Progenitor cell of endocrine pancreas (in vitro differentiated cells): ENCODE data around the gene RYR3. TPM values are rescaled to one million over a fixed set of nuclear protein-coding genes. Genes with fewer than 3 reads are reported as not detected.

Experiments used
- DNase-seq: peaks from one replicate; pipeline ENCODE4 v3.0.0; 2021; ENCODE audit warnings: low spot score; ENCODE audit not compliant: unreplicated experiment
- H3K27ac Mint-ChIP-seq: 2 replicates; pipeline ENCODE4 v1.8.0; 2021; ENCODE audit warnings: mild to moderate bottlenecking, moderate library complexity, mixed read lengths
- H3K27me3 Mint-ChIP-seq: 2 replicates; pipeline ENCODE4 v1.8.0; 2021; ENCODE audit warnings: mixed read lengths
- H3K36me3 Mint-ChIP-seq: 2 replicates; pipeline ENCODE4 v1.8.0; 2022; ENCODE audit warnings: mixed read lengths; ENCODE audit not compliant: insufficient read depth
- H3K4me1 Mint-ChIP-seq: 2 replicates; pipeline ENCODE4 v1.8.0; 2021; ENCODE audit warnings: low read depth, mixed read lengths
- H3K4me3 Mint-ChIP-seq: 2 replicates; pipeline ENCODE4 v1.8.0; 2021; ENCODE audit warnings: low read depth, mild to moderate bottlenecking, moderate library complexity, mixed read lengths
- H3K9me3 Mint-ChIP-seq: 2 replicates; pipeline ENCODE4 v1.8.0; 2021; ENCODE audit warnings: low read depth, mixed read lengths
- CTCF ChIP-seq: fragments of 200-600 bp; sonication (generic); IDR thresholded peaks from one replicate; pipeline ENCODE4 v1.5.0; 2021; ENCODE audit warnings: antibody characterized with exemption, mild to moderate bottlenecking; ENCODE audit not compliant: unreplicated experiment
- total RNA-seq: library from RNA; stranded (reverse); gene quantifications from 2 replicates; pipeline ENCODE4 v1.2.1, GENCODE V29; 2021

The RYR3 gene
- total RNA-seq, 1 donor from 2014 or later = 0.07 TPM

DNA sequence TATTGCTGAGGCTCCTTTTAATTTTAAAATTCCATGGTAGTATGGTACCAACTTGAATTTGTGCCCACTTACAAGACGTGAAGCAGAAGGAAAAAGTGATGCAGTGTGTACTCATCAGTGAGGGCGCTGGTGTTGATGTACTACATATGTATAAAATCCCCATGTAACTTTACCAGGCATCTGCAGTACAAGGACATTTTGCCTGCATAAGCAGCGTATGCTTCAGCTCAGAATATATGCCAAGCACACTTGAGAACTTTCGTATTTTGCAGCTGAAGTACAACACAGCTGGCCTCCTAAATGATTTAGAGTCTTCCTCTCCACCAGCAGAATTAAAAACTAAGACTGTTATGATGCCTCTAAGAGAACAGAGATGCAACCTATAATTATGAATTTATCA is 108.9 kb downstream of the RYR3 start:
- H3K4me1 Mint-ChIP-seq = no peaks in the 10 kb centered on the region

GRCh38 chr15:33424025-33424424 is 113.3 kb downstream of the RYR3 start:
- no peaks in the 10 kb centered on the region for H3K9me3 Mint-ChIP-seq
- no peaks in the 10 kb centered on the region for H3K27me3 Mint-ChIP-seq
- no peak for DNase-seq
- TF ChIP-seq CTCF = no peak
- no peaks in the 10 kb centered on the region for H3K36me3 Mint-ChIP-seq
- no peak overlapping the region for H3K4me3 Mint-ChIP-seq
- no peak overlapping the region for H3K27ac Mint-ChIP-seq
- H3K4me1 Mint-ChIP-seq = no peaks in the 10 kb centered on the region

More for the DNA sequence above, 108.9 kb downstream of the RYR3 start:
- no peak for DNase-seq
- peaks cover 5% of the 10 kb centered on the region for H3K27me3 Mint-ChIP-seq
- no peak overlapping the region for H3K27ac Mint-ChIP-seq
- no peak for TF ChIP-seq CTCF
- H3K36me3 Mint-ChIP-seq = no peaks in the 10 kb centered on the region
- H3K9me3 Mint-ChIP-seq = peaks cover 12% of the 10 kb centered on the region
- H3K4me3 Mint-ChIP-seq = no peak overlapping the region

GRCh38 chr15:33425142-33425541 is 114.4 kb downstream of the RYR3 start:
- H3K27me3 Mint-ChIP-seq = peaks cover 8% of the 10 kb centered on the region
- H3K4me1 Mint-ChIP-seq = peaks cover 2% of the 10 kb centered on the region
- H3K9me3 Mint-ChIP-seq = no peaks in the 10 kb centered on the region
- H3K27ac Mint-ChIP-seq = no peak overlapping the region
- DNase-seq = no peak
- TF ChIP-seq CTCF = no peak
- no peak overlapping the region for H3K4me3 Mint-ChIP-seq
- H3K36me3 Mint-ChIP-seq = no peaks in the 10 kb centered on the region

DNA sequence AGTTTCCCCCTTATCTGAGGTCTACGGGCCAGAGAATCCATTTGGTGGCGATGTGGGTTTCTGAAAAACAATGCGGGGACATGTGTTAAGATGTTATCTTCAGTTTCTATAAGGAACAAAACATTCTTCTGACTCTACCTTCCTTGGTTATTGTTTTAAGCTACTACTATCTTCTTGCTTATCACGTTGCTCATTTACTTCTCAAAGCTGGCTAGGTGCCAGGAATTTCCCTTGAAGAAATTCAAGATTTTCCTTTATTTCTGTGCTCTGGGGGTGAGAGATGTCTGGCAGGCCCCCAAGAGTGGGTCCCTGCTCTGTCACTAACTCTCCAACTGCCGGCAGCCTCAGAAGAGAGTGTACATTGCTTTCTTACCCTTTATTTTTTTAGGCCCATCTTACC is 119.8 kb downstream of the RYR3 start:
- Mint-ChIP-seq H3K4me1 (peaks cover 6% of the 10 kb centered on the region), H3K27me3 (peaks cover 17% of the 10 kb centered on the region), H3K4me3 (no peak overlapping the region), H3K27ac (no peak overlapping the region), H3K36me3 (no peaks in the 10 kb centered on the region), H3K9me3 (no peaks in the 10 kb centered on the region)
- DNase-seq = no peak
- no peak for TF ChIP-seq CTCF

DNA sequence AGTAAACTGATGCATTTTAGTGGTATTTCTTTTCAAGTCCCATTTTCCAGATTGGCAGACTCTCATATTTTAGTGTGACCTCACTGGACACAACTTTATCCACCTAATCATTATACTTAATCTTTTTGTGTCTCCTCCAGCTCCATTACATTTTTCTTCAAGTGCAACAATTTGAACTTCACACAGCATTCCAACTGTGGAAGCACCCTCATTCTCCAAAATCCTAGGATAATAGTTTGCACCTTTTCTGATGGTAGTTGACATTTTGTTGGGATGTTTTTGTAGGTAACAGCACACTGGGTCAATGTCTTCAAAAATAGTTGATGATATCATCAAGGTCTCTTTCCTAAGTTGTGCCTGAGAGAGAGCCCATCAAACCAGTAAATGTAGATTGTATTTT is 123.1 kb downstream of the RYR3 start:
- DNase-seq = no peak
- TF ChIP-seq CTCF = no peak
- H3K27ac Mint-ChIP-seq = no peak overlapping the region
- H3K4me1 Mint-ChIP-seq = peaks cover 6% of the 10 kb centered on the region
- H3K4me3 Mint-ChIP-seq = no peak overlapping the region
- no peaks in the 10 kb centered on the region for H3K36me3 Mint-ChIP-seq
- H3K27me3 Mint-ChIP-seq = peaks cover 17% of the 10 kb centered on the region
- H3K9me3 Mint-ChIP-seq = no peaks in the 10 kb centered on the region
